ENCODE results near the gene ZNF81. TPM values are rescaled to one million over a fixed set of nuclear protein-coding genes. Genes with fewer than 3 reads are reported as not detected.
"Not testable (repeated sequence)": the region's sequence is repeated elsewhere in the genome, so short reads cannot be mapped to it uniquely, and the experiment has no call there.

The ZNF81 gene
- total RNA-seq, 1 experiment from 2014 or later: 6.1 TPM

DNA sequence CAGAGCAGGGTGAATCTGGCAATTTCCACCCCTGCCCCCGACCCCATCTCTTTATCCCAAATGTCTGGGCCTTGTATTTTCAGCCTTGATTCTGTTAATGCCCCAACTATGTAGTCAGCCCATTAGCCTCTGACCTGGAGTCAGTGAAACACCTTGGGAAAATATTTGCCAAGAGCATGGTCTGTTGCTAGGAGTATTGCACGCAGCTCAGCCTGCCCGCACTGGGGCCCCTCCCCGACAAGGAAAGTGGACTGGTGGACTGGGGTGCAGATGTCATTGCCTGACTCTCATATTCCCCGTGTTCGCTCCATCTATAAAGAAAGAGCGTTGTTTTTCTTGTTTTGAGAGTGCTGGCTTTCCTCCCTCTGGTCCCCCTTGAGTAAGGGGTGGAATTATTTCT lies 118.6 kb downstream of the ZNF81 start:
- H3K27ac ChIP-seq (ENCODE audit: low read length); H3K9me3 ChIP-seq (ENCODE audit: low read length); H4K20me1 ChIP-seq (ENCODE audit: insufficient read depth, low read depth, low read length); H3K9me2 ChIP-seq (replicated peaks; ENCODE audit: insufficient read depth, low read length); H3K4me2 ChIP-seq (ENCODE audit: low read depth, low read length, poor library complexity, severe bottlenecking); H3K27me3 ChIP-seq (ENCODE audit: low read length); H3K4me3 ChIP-seq (ENCODE audit: low read length); H3K79me2 ChIP-seq (ENCODE audit: low read length); H3K4me1 ChIP-seq (ENCODE audit: low read length); DNase-seq; H3K9ac ChIP-seq (ENCODE audit: low read length); H2AFZ ChIP-seq (ENCODE audit: low read length); H3K36me3 ChIP-seq (ENCODE audit: insufficient read depth, low read length): not testable (repeated sequence)

GRCh38 chrX:47956016-47956415 lies 119.3 kb downstream of the ZNF81 start:
- Histone ChIP-seq H3K36me3 (ENCODE audit: insufficient read depth, low read length) (no peaks in the 10 kb centered on the region), H3K79me2 (ENCODE audit: low read length) (no peaks in the 10 kb centered on the region), H2AFZ (ENCODE audit: low read length) (no peak overlapping the region), H3K4me1 (ENCODE audit: low read length) (peaks cover 9% of the 10 kb centered on the region), H3K9me2 (replicated peaks; ENCODE audit: insufficient read depth, low read length) (no peaks in the 10 kb centered on the region), H3K27me3 (ENCODE audit: low read length) (no peaks in the 10 kb centered on the region), H4K20me1 (ENCODE audit: insufficient read depth, low read depth, low read length) (no peaks in the 10 kb centered on the region), H3K27ac (ENCODE audit: low read length) (no peak overlapping the region), H3K9me3 (ENCODE audit: low read length) (no peaks in the 10 kb centered on the region; the same call in 1 of the 2 replicates), H3K4me3 (ENCODE audit: low read length) (no peak overlapping the region), H3K4me2 (ENCODE audit: low read depth, low read length, poor library complexity, severe bottlenecking) (no peak overlapping the region), H3K9ac (ENCODE audit: low read length) (no peak overlapping the region)
- no peak for DNase-seq

- not testable (repeated sequence) for H2AFZ ChIP-seq (ENCODE audit: low read length); H3K9me3 ChIP-seq (ENCODE audit: low read length)
These were observed 121.5 kb downstream of the ZNF81 start for GRCh38 chrX:47958206-47958605.

GRCh38 chrX:47958761-47959342 lies 122.2 kb downstream of the ZNF81 start:
- DNase-seq: peak; percentile 69
- no peaks in the 10 kb centered on the region for H4K20me1 ChIP-seq (ENCODE audit: insufficient read depth, low read depth, low read length)
- H3K36me3 ChIP-seq (ENCODE audit: insufficient read depth, low read length): no peaks in the 10 kb centered on the region
- no peak overlapping the region for H3K9ac ChIP-seq (ENCODE audit: low read length)
- H3K9me2 ChIP-seq (replicated peaks; ENCODE audit: insufficient read depth, low read length): no peaks in the 10 kb centered on the region
- no peak overlapping the region for H3K27ac ChIP-seq (ENCODE audit: low read length)
- H3K9me3 ChIP-seq (ENCODE audit: low read length): no peaks in the 10 kb centered on the region
- no peak overlapping the region for H2AFZ ChIP-seq (ENCODE audit: low read length)
- H3K79me2 ChIP-seq (ENCODE audit: low read length): no peaks in the 10 kb centered on the region
- no peak overlapping the region for H3K4me2 ChIP-seq (ENCODE audit: low read depth, low read length, poor library complexity, severe bottlenecking)
- no peaks in the 10 kb centered on the region for H3K27me3 ChIP-seq (ENCODE audit: low read length)
- no peak overlapping the region for H3K4me3 ChIP-seq (ENCODE audit: low read length)
- peaks cover 15% of the 10 kb centered on the region for H3K4me1 ChIP-seq (ENCODE audit: low read length)

More at GRCh38 chrX:47958206-47958605, 121.5 kb downstream of the ZNF81 start:
- not testable (repeated sequence) for DNase-seq; H3K4me2 ChIP-seq (ENCODE audit: low read depth, low read length, poor library complexity, severe bottlenecking); H3K9me2 ChIP-seq (replicated peaks; ENCODE audit: insufficient read depth, low read length); H3K79me2 ChIP-seq (ENCODE audit: low read length); H3K4me3 ChIP-seq (ENCODE audit: low read length); H3K27me3 ChIP-seq (ENCODE audit: low read length); H3K36me3 ChIP-seq (ENCODE audit: insufficient read depth, low read length); H3K9ac ChIP-seq (ENCODE audit: low read length); H4K20me1 ChIP-seq (ENCODE audit: insufficient read depth, low read depth, low read length); H3K27ac ChIP-seq (ENCODE audit: low read length)
- peaks cover 15% of the 10 kb centered on the region for H3K4me1 ChIP-seq (ENCODE audit: low read length)

DNA sequence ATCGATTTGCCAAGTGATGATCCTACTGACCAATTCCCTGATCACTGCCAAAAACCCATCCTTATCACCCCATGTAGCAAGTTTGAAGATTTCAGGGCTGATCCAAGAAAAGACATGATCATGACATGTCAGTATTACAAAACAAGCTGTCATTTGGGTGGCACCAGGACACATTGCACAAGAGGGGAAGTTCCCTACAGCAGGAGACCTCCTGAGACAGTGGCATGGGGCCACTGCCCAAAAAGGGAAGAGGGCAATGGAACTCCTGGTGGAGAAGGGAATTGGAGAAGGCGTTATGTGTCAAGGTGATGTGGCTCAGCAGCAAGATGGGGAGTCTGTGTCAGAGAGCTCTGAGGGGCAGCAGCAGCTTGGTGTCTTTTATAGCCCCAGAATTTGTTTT lies 123.7 kb downstream of the ZNF81 start:
- Histone ChIP-seq H3K27ac (ENCODE audit: low read length) (no peak overlapping the region), H3K79me2 (ENCODE audit: low read length) (no peaks in the 10 kb centered on the region), H3K9me2 (replicated peaks; ENCODE audit: insufficient read depth, low read length) (no peaks in the 10 kb centered on the region), H3K4me1 (ENCODE audit: low read length) (peaks cover 15% of the 10 kb centered on the region), H3K4me2 (ENCODE audit: low read depth, low read length, poor library complexity, severe bottlenecking) (peak overlapping the region; percentile 40), H3K4me3 (ENCODE audit: low read length) (no peak overlapping the region), H3K27me3 (ENCODE audit: low read length) (no peaks in the 10 kb centered on the region), H3K9me3 (ENCODE audit: low read length) (no peaks in the 10 kb centered on the region), H2AFZ (ENCODE audit: low read length) (no peak overlapping the region), H4K20me1 (ENCODE audit: insufficient read depth, low read depth, low read length) (no peaks in the 10 kb centered on the region), H3K9ac (ENCODE audit: low read length) (no peak overlapping the region), H3K36me3 (ENCODE audit: insufficient read depth, low read length) (no peaks in the 10 kb centered on the region)
- no peak for DNase-seq

GRCh38 chrX:47961830-47962229 lies 125.1 kb downstream of the ZNF81 start:
- H3K36me3 ChIP-seq (ENCODE audit: insufficient read depth, low read length); H3K27me3 ChIP-seq (ENCODE audit: low read length); DNase-seq; H3K79me2 ChIP-seq (ENCODE audit: low read length); H3K9me2 ChIP-seq (replicated peaks; ENCODE audit: insufficient read depth, low read length); H3K4me3 ChIP-seq (ENCODE audit: low read length); H3K9ac ChIP-seq (ENCODE audit: low read length); H3K9me3 ChIP-seq (ENCODE audit: low read length); H3K27ac ChIP-seq (ENCODE audit: low read length); H4K20me1 ChIP-seq (ENCODE audit: insufficient read depth, low read depth, low read length); H3K4me2 ChIP-seq (ENCODE audit: low read depth, low read length, poor library complexity, severe bottlenecking); H2AFZ ChIP-seq (ENCODE audit: low read length): not testable (repeated sequence)
- peaks cover 15% of the 10 kb centered on the region for H3K4me1 ChIP-seq (ENCODE audit: low read length)

DNA sequence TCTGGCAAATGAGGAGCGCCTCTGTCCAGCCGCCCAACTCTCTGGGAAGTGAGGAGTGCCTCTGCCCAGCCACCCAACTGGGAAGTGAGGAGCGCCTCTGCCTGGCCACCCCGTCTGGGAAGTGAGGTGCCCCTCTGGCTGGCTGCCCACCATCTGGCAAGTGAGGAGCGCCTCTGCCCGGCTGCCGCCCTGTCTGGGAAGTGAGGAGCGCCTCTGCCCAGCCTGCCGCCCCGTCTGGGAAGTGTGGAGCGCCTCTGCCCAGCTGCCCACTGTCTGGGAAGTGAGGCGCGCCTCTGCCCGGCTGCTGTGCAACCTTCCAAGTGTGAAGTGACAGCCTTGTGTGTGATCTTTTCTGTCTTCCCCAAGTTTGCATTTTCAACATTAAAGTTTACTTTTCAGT lies 128.8 kb downstream of the ZNF81 start:
- H3K27ac ChIP-seq (ENCODE audit: low read length); H3K9me3 ChIP-seq (ENCODE audit: low read length); DNase-seq; H3K9me2 ChIP-seq (replicated peaks; ENCODE audit: insufficient read depth, low read length); H2AFZ ChIP-seq (ENCODE audit: low read length); H3K79me2 ChIP-seq (ENCODE audit: low read length); H3K36me3 ChIP-seq (ENCODE audit: insufficient read depth, low read length); H3K27me3 ChIP-seq (ENCODE audit: low read length); H3K4me3 ChIP-seq (ENCODE audit: low read length); H3K4me2 ChIP-seq (ENCODE audit: low read depth, low read length, poor library complexity, severe bottlenecking); H4K20me1 ChIP-seq (ENCODE audit: insufficient read depth, low read depth, low read length); H3K9ac ChIP-seq (ENCODE audit: low read length): not testable (repeated sequence)
- peaks cover 11% of the 10 kb centered on the region for H3K4me1 ChIP-seq (ENCODE audit: low read length)
